Measurements from ENCODE around the gene TBX1. TPM values are rescaled to one million over a fixed set of nuclear protein-coding genes. Genes with fewer than 3 reads are reported as not detected.

The TBX1 gene
- total and polyA plus RNA-seq, 5 donors from 2014 or later, result not detected

GRCh38 chr22:19758896-19759426 lies 1.6 kb upstream of the TBX1 start:
- H3K27me3 Mint-ChIP-seq, result peaks cover 70% of the 10 kb centered on the region
- H3K4me1 Mint-ChIP-seq, result peaks cover 5 to 43% (median 14%) of the 10 kb centered on the region in 4 donors
- Histone ChIP-seq H3K4me1 (ENCODE audit: control insufficient read depth, insufficient read depth, low read length, poor library complexity, severe bottlenecking) (peaks cover 41% of the 10 kb centered on the region), H3K27me3 (ENCODE audit: control insufficient read depth, insufficient read depth, low read length) (peaks cover 2% of the 10 kb centered on the region), H3K9me3 (ENCODE audit: control insufficient read depth in 2 of 2, low read length in 2 of 2) (no peaks in the 10 kb centered on the region), H3K4me3 (ENCODE audit: low read depth, low read length) (no peak overlapping the region), H3K27ac (ENCODE audit: insufficient read depth, low read length, poor library complexity, severe bottlenecking) (no peak overlapping the region), H3K36me3 (ENCODE audit: control insufficient read depth, insufficient read depth, low read length) (no peaks in the 10 kb centered on the region)
- no peak for ATAC-seq (ENCODE audit: low read depth in 2 of 2)
- no peak for DNase-seq
- peak overlapping the region in 2 of 4 donors; percentile 31 to 41 for H3K4me3 Mint-ChIP-seq
- H3K36me3 Mint-ChIP-seq, result no peaks in the 10 kb centered on the region
- no peak overlapping the region for H3K27ac Mint-ChIP-seq
- H3K9me3 Mint-ChIP-seq, result peaks cover 0 to 3% (median 0%) of the 10 kb centered on the region in 7 donors

GRCh38 chr22:19759427-19760057 lies 1.0 kb upstream of the TBX1 start:
- no peak overlapping the region for H3K27ac ChIP-seq (ENCODE audit: insufficient read depth, low read length, poor library complexity, severe bottlenecking)
- H3K36me3 ChIP-seq (ENCODE audit: control insufficient read depth, insufficient read depth, low read length), result no peaks in the 10 kb centered on the region
- ATAC-seq (ENCODE audit: low read depth in 2 of 2), result no peak
- H3K4me3 ChIP-seq (ENCODE audit: low read depth, low read length), result peak overlapping the region; percentile 34
- Mint-ChIP-seq H3K27me3 (peaks cover 68% of the 10 kb centered on the region), H3K9me3 (peaks cover 0 to 3% (median 0%) of the 10 kb centered on the region in 7 donors), H3K4me1 (peaks cover 5 to 43% (median 14%) of the 10 kb centered on the region in 4 donors), H3K27ac (no peak overlapping the region), H3K4me3 (peak overlapping the region; percentile 71 to 88 (median 80)), H3K36me3 (no peaks in the 10 kb centered on the region)
- DNase-seq, result no peak
- no peaks in the 10 kb centered on the region for H3K9me3 ChIP-seq (ENCODE audit: control insufficient read depth in 2 of 2, low read length in 2 of 2)
- H3K27me3 ChIP-seq (ENCODE audit: control insufficient read depth, insufficient read depth, low read length), result peaks cover 2% of the 10 kb centered on the region
- H3K4me1 ChIP-seq (ENCODE audit: control insufficient read depth, insufficient read depth, low read length, poor library complexity, severe bottlenecking), result peaks cover 41% of the 10 kb centered on the region

GRCh38 chr22:19760951-19761724 lies 560 bp downstream of the TBX1 start:
- H3K9me3 ChIP-seq (ENCODE audit: control insufficient read depth in 2 of 2, low read length in 2 of 2), result no peaks in the 10 kb centered on the region
- H3K27me3 ChIP-seq (ENCODE audit: control insufficient read depth, insufficient read depth, low read length), result peaks cover 4% of the 10 kb centered on the region
- DNase-seq (no peak), ATAC-seq (ENCODE audit: low read depth in 2 of 2) (no peak)
- H3K27ac ChIP-seq (ENCODE audit: insufficient read depth, low read length, poor library complexity, severe bottlenecking), result no peak overlapping the region
- peaks cover 40% of the 10 kb centered on the region for H3K4me1 ChIP-seq (ENCODE audit: control insufficient read depth, insufficient read depth, low read length, poor library complexity, severe bottlenecking)
- H3K36me3 ChIP-seq (ENCODE audit: control insufficient read depth, insufficient read depth, low read length), result no peaks in the 10 kb centered on the region
- Mint-ChIP-seq H3K9me3 (peaks cover 0 to 3% (median 0%) of the 10 kb centered on the region in 7 donors), H3K4me3 (peak overlapping the region; percentile 72 to 82 (median 74)), H3K36me3 (no peaks in the 10 kb centered on the region), H3K27me3 (peaks cover 70% of the 10 kb centered on the region), H3K27ac (no peak overlapping the region), H3K4me1 (peaks cover 5 to 43% (median 12%) of the 10 kb centered on the region in 4 donors)
- H3K4me3 ChIP-seq (ENCODE audit: low read depth, low read length), result no peak overlapping the region

- ATAC-seq (ENCODE audit: low read depth in 2 of 2) (no peak), DNase-seq (no peak)
- H3K4me3 Mint-ChIP-seq, result peak overlapping the region; percentile 72 to 82 (median 74)
- Histone ChIP-seq H3K4me1 (ENCODE audit: control insufficient read depth, insufficient read depth, low read length, poor library complexity, severe bottlenecking) (peaks cover 39% of the 10 kb centered on the region), H3K36me3 (ENCODE audit: control insufficient read depth, insufficient read depth, low read length) (no peaks in the 10 kb centered on the region), H3K4me3 (ENCODE audit: low read depth, low read length) (no peak overlapping the region), H3K27me3 (ENCODE audit: control insufficient read depth, insufficient read depth, low read length) (peaks cover 4% of the 10 kb centered on the region), H3K27ac (ENCODE audit: insufficient read depth, low read length, poor library complexity, severe bottlenecking) (no peak overlapping the region), H3K9me3 (ENCODE audit: control insufficient read depth in 2 of 2, low read length in 2 of 2) (no peaks in the 10 kb centered on the region)
- peaks cover 5 to 40% (median 11%) of the 10 kb centered on the region in 4 donors for H3K4me1 Mint-ChIP-seq
- H3K27ac Mint-ChIP-seq, result no peak overlapping the region
- peaks cover 0 to 3% (median 0%) of the 10 kb centered on the region in 7 donors for H3K9me3 Mint-ChIP-seq
- no peaks in the 10 kb centered on the region for H3K36me3 Mint-ChIP-seq
- peaks cover 67% of the 10 kb centered on the region for H3K27me3 Mint-ChIP-seq
Observed at GRCh38 chr22:19761725-19762567, 1.4 kb downstream of the TBX1 start.

- H3K27ac ChIP-seq (ENCODE audit: insufficient read depth, low read length, poor library complexity, severe bottlenecking), result no peak overlapping the region
- Mint-ChIP-seq H3K27ac (no peak overlapping the region), H3K4me1 (peaks cover 5 to 39% (median 13%) of the 10 kb centered on the region in 4 donors), H3K27me3 (peaks cover 68% of the 10 kb centered on the region), H3K9me3 (peaks cover 0 to 3% (median 0%) of the 10 kb centered on the region in 7 donors), H3K4me3 (peak overlapping the region in 2 of 4 donors; percentile 2 to 44), H3K36me3 (no peaks in the 10 kb centered on the region)
- peaks cover 44% of the 10 kb centered on the region for H3K4me1 ChIP-seq (ENCODE audit: control insufficient read depth, insufficient read depth, low read length, poor library complexity, severe bottlenecking)
- peaks cover 6% of the 10 kb centered on the region for H3K27me3 ChIP-seq (ENCODE audit: control insufficient read depth, insufficient read depth, low read length)
- H3K4me3 ChIP-seq (ENCODE audit: low read depth, low read length), result no peak overlapping the region
- DNase-seq (no peak), ATAC-seq (ENCODE audit: low read depth in 2 of 2) (no peak)
- no peaks in the 10 kb centered on the region for H3K36me3 ChIP-seq (ENCODE audit: control insufficient read depth, insufficient read depth, low read length)
- H3K9me3 ChIP-seq (ENCODE audit: control insufficient read depth in 2 of 2, low read length in 2 of 2), result no peaks in the 10 kb centered on the region
Observed at GRCh38 chr22:19762568-19763457, 2.2 kb downstream of the TBX1 start.

- no peaks in the 10 kb centered on the region for H3K36me3 Mint-ChIP-seq
- H3K27me3 ChIP-seq (ENCODE audit: control insufficient read depth, insufficient read depth, low read length), result peaks cover 10% of the 10 kb centered on the region
- peaks cover 68% of the 10 kb centered on the region for H3K27me3 Mint-ChIP-seq
- H3K4me3 ChIP-seq (ENCODE audit: low read depth, low read length), result no peak overlapping the region
- H3K4me3 Mint-ChIP-seq, result peak overlapping the region in 1 of 4 donors; percentile 35
- DNase-seq, result no peak
- H3K9me3 ChIP-seq (ENCODE audit: control insufficient read depth in 2 of 2, low read length in 2 of 2), result no peaks in the 10 kb centered on the region
- H3K9me3 Mint-ChIP-seq, result peaks cover 0 to 3% (median 0%) of the 10 kb centered on the region in 7 donors
- no peak overlapping the region for H3K27ac ChIP-seq (ENCODE audit: insufficient read depth, low read length, poor library complexity, severe bottlenecking)
- no peak for ATAC-seq (ENCODE audit: low read depth in 2 of 2)
- H3K4me1 Mint-ChIP-seq, result peaks cover 5 to 41% (median 13%) of the 10 kb centered on the region in 4 donors
- H3K27ac Mint-ChIP-seq, result no peak overlapping the region
- H3K36me3 ChIP-seq (ENCODE audit: control insufficient read depth, insufficient read depth, low read length), result no peaks in the 10 kb centered on the region
- peaks cover 44% of the 10 kb centered on the region for H3K4me1 ChIP-seq (ENCODE audit: control insufficient read depth, insufficient read depth, low read length, poor library complexity, severe bottlenecking)
Observed at GRCh38 chr22:19763458-19764298, 3.1 kb downstream of the TBX1 start.

Measured in CD4-positive, CD25-positive, alpha-beta regulatory T cell (primary cell).